ENCODE results near the gene CEACAM6.

GRCh38 chr19:41769608-41770007 lies 14.3 kb downstream of the CEACAM6 start:
- TF ChIP-seq CTCF (IDR thresholded peaks at IDR 0.05) (no peak), ZFX (IDR thresholded peaks at IDR 0.05; ENCODE audit: borderline replicate concordance) (no peak)
